ENCODE measurements around the gene CTBP1. TPM values are rescaled to one million over a fixed set of nuclear protein-coding genes. Genes with fewer than 3 reads are reported as not detected.
"Not testable (repeated sequence)": the region's sequence is repeated elsewhere in the genome, so short reads cannot be mapped to it uniquely, and the experiment has no call there.

CTBP1 gene
- total RNA-seq, result 203 and 206 TPM in 2 replicates

DNA sequence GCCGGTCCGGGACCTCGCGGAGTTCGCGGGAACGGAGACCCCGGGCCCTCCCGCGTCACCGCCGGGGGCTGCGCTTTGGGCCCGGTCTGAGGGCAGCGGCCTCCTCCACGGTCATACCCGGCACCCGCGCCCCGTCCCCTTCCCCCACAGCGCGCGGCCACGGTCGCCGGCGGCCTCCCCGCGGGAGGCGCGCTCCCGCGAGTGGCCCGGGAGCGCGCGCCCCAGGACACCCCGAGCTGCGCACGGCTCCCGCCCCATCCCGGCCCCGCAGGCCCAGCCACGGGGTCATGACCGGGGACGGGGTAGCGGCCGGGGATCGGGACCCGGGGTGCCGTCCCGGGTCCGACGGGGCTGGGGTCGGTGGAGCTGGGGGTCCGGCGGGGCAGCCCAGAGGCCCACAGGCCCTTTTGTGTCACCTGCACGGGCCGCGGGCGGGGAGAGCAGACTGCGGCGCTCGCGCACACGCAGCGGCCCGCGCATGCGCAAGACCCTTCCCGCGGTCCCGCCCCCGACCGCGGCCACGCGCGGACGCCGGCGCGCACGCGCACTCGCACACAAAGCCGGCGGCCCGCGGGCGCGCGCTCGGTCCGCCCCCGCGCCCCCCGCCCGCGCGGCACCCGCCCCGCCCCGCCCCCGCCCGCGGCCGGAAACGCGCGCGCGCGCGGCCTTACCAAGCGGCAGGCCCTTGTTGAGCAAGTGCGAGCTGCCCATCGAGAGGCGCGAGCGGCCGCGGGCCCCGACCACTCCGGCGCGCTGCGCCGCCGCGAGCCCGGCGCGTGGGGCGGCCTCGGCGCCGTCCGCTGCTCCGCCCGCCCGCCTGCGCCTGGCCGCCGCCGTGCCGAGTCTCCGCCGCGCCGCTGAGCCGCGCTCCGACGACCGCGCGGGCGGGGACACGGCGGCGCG lies at the start of gene CTBP1:
CTBP1 (minus strand) TSS at position 886 of the 903 bp plus-strand sequence. CDS start 7,799 bp downstream, outside the sequence.
- Mint-ChIP-seq H3K36me3 (ENCODE audit: low read depth) (peaks cover 35% of the 10 kb centered on the region), H3K4me3 (peak within 1 kb of the TSS; percentile 95), H3K27ac (peak within 1 kb of the TSS; percentile 96), H3K4me1 (ENCODE audit: low read depth) (peaks cover 53% of the 10 kb centered on the region), H3K9me3 (peaks cover 12% of the 10 kb centered on the region), H3K27me3 (ENCODE audit: insufficient read depth) (no peaks in the 10 kb centered on the region)
- peak; percentile 84 for DNase-seq (ENCODE audit: low spot score)
- intact Hi-C loops (cut with micrococcal nuclease), result loop anchor here (1.0 to 5.0 kb wide), 8 partner anchors 19 to 624 kb away; partner anchors contain the start of genes FGFRL1, LETM1, MAEA and NSD2

DNA sequence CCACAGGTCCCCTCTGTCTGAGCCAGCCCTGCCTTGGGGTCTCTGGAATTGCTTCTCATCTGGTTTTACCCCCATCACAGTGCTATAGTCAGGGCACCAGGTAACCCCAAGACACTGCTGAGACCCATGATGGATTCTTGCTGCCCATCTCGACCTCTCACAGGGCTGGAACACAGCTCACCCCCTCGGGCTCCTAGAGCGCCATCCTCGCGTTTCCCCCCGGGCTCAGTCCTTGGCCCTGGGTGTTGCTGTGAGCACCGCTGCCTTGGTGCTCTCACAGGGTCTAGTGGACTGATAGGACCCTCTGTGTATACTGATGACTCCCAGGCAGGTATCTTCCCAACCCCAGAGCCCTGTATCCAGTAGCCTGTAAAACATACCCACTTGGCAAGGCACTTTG lies 49.5 kb upstream of the CTBP1 start:
- Mint-ChIP-seq H3K36me3 (ENCODE audit: low read depth) (peaks cover 24% of the 10 kb centered on the region), H3K4me1 (ENCODE audit: low read depth) (peaks cover 5% of the 10 kb centered on the region), H3K4me3 (no peak overlapping the region), H3K27me3 (ENCODE audit: insufficient read depth) (no peaks in the 10 kb centered on the region), H3K9me3 (no peaks in the 10 kb centered on the region), H3K27ac (no peak overlapping the region)
- intact Hi-C loops (cut with micrococcal nuclease), result no loop called here
- no peak for DNase-seq (ENCODE audit: low spot score)

DNA sequence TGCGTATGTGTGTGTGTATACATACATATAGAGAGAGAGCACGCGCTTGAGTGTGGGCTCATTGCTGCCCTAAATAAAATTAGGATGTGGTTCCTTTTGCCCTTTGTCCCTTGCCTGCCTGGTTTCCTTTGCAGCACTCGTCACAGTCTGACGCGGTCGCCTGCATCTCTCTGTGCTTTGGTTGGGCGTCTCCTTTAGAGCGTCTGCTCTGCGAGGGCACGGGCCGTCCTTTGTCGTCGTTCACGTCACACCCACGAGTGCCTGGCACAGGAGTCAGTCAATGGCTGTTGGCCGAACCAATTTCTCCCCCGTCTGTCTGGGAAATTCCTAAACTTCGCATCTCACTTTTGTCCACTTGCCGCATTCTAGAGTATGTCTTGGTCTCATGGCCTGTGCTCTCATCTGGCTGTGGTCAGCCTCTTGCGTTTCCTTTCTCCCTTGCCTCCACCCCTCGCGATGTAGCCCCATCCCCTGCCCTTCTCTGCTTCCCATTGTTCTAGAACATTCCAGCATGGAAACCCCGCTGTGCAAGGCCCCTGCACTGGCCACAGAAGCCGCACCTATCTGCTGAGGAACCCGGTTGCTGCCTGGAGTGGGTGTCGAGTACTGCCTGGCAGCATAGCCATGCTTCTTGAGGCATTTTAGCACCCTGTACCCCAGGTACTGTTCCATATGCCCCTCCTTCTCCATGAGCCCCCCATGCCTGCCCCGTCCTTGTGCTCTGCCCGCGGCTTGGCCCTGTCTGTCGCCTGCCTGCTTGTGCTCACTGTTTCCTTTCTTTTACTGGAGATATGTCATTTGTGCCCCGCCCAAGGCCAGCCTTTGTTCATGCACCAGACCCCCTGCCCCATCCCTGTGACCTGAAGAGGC lies 48.8 kb upstream of the CTBP1 start:
- H3K27me3 Mint-ChIP-seq (ENCODE audit: insufficient read depth), result no peaks in the 10 kb centered on the region
- H3K9me3 Mint-ChIP-seq, result no peaks in the 10 kb centered on the region
- peaks cover 7% of the 10 kb centered on the region for H3K4me1 Mint-ChIP-seq (ENCODE audit: low read depth)
- intact Hi-C loops (cut with micrococcal nuclease), result no loop called here
- H3K36me3 Mint-ChIP-seq (ENCODE audit: low read depth), result peaks cover 24% of the 10 kb centered on the region
- no peak overlapping the region for H3K27ac Mint-ChIP-seq
- no peak overlapping the region for H3K4me3 Mint-ChIP-seq
- no peak for DNase-seq (ENCODE audit: low spot score)

DNA sequence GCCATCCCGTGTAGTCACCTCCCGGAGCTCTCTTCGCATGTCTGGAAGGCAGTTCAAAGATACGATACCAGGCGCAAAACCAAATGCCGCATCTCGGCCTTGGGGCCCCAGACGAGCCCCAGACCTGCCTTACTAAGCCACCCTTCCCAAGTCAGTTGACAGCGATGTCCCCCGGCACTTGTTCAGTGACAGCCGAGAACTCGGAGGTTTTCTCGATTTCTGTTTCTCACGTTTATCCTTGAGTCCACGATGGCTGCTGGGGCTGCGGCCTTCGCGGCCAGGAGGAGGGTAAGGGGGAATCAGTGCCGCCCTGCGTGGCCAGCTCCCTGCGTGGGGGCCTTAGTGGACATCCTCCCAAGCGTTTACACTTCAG lies 48.1 kb upstream of the CTBP1 start:
- Mint-ChIP-seq H3K36me3 (ENCODE audit: low read depth) (peaks cover 24% of the 10 kb centered on the region), H3K27me3 (ENCODE audit: insufficient read depth) (no peaks in the 10 kb centered on the region), H3K27ac (no peak overlapping the region), H3K4me1 (ENCODE audit: low read depth) (peaks cover 14% of the 10 kb centered on the region), H3K4me3 (no peak overlapping the region), H3K9me3 (no peaks in the 10 kb centered on the region)
- no peak for DNase-seq (ENCODE audit: low spot score)
- intact Hi-C loops (cut with micrococcal nuclease), result no loop called here

DNA sequence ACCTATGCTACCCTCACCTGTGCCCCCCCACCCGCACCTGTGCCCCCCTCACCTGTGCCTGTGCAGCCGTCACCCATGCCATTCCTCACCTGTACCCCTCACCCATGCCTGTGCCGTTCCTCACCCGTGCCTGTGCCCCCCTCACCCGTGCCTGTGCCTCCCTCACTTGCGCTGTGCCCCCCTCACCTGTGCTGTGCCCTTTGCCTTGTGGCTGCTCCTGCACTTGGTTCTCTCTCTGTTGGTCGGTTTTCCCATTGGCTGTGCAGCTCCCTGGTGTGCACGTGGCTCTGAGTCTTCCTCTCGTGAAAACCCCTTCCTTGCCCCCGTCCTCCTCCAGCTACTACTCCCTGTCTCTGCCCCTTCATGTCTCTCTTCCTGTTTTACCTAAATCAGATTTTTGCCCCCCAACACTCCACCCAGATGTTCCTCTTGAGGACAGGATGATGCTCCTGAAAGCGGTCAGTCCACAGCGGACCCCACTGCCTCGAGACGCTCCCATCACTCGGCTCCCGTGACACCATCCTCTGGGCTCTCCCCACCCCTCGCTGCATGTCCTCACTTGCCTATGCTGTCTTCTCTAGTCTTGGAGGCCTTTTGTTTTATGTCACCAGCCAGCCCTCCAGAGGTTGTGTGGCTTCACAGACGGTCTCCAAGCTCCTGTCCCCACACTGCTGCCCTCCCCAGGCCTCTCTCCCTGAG lies 47.5 kb upstream of the CTBP1 start:
- H3K4me1 Mint-ChIP-seq (ENCODE audit: low read depth), result peaks cover 19% of the 10 kb centered on the region
- H3K4me3 Mint-ChIP-seq, result no peak overlapping the region
- no peak for DNase-seq (ENCODE audit: low spot score)
- no peaks in the 10 kb centered on the region for H3K9me3 Mint-ChIP-seq
- no peaks in the 10 kb centered on the region for H3K27me3 Mint-ChIP-seq (ENCODE audit: insufficient read depth)
- H3K27ac Mint-ChIP-seq, result no peak overlapping the region
- H3K36me3 Mint-ChIP-seq (ENCODE audit: low read depth), result peaks cover 24% of the 10 kb centered on the region
- intact Hi-C loops (cut with micrococcal nuclease), result no loop called here

DNA sequence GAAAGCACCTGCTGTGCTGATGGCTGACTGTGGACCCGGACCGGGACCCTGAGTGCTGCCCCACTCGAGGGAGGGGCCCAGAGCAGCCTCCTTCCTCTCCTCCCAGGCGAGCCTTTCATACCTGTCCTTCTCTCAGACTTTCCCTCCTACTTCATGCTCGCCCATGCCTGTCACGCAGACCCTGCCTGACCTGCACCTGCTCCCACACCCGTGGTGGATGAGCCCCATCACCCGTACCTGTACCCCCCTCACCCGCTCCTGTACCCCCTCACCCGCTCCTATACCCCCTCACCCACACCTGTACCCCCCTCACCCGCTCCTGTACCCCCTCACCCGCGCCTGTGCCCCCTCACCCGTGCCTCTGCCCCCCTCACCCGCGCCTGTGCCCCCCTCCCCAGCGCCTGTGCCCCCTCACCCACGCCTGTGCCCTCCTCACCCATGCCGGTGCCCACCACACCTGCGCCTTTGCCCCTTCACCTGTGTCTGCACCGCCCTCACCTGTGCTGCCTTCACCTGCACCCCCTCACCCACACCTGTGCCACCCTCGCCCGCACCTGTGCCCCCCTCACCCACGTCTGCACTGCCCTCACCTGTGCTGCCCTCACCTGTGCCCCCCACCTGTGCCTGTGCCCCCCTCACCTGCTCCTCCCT lies 46.6 kb upstream of the CTBP1 start:
- Mint-ChIP-seq H3K27me3 (ENCODE audit: insufficient read depth) (no peaks in the 10 kb centered on the region), H3K9me3 (no peaks in the 10 kb centered on the region), H3K4me1 (ENCODE audit: low read depth) (peaks cover 23% of the 10 kb centered on the region), H3K27ac (no peak overlapping the region), H3K4me3 (no peak overlapping the region), H3K36me3 (ENCODE audit: low read depth) (peaks cover 17% of the 10 kb centered on the region)
- DNase-seq (ENCODE audit: low spot score), result no peak
- intact Hi-C loops (cut with micrococcal nuclease), result no loop called here

DNA sequence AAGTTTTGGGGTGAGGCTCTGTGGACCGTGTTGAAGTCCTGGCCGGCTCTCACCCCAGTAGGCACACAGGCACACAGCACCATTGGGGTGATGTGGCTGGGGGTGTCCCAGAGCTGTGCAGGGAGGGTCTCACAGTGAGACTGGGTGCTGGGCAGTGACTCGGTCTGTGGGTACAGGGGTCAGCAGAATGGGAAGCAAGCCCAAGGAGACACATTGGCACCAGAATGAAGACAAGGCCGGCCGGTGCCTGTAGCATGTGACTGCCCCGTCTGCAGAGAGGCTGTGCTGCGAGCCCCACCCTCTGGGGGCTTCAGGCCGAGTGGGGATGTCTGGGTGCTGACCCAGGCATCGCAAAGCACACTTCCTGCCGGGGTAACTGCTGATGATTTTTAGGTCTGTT lies 46.0 kb upstream of the CTBP1 start:
- Mint-ChIP-seq H3K4me1 (ENCODE audit: low read depth) (peaks cover 26% of the 10 kb centered on the region), H3K4me3 (no peak overlapping the region), H3K27ac (peak overlapping the region; percentile 29), H3K36me3 (ENCODE audit: low read depth) (peaks cover 15% of the 10 kb centered on the region), H3K27me3 (ENCODE audit: insufficient read depth) (no peaks in the 10 kb centered on the region), H3K9me3 (no peaks in the 10 kb centered on the region)
- intact Hi-C loops (cut with micrococcal nuclease), result no loop called here
- DNase-seq (ENCODE audit: low spot score), result no peak

DNA sequence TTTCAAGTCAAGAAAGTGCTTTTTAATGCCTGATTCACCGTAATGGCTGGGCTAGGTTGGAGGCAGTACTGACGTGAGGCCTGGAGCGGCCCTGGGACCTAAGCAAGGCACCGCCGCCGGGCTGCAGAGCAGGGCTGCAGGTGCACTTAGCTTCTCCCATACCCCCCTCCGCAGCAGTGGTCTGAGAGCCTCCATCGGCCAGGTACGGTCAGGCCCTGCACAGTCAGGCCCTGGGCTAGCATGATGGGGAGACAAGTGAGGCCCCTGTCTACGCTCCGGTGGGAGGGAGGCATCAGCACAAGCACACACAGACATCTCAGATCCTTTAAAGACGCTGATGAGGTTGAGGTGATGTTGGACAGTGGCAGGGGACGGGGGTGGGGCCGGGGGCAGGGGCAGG lies 45.5 kb upstream of the CTBP1 start:
- no peak overlapping the region for H3K27ac Mint-ChIP-seq
- H3K27me3 Mint-ChIP-seq (ENCODE audit: insufficient read depth), result no peaks in the 10 kb centered on the region
- no peaks in the 10 kb centered on the region for H3K9me3 Mint-ChIP-seq
- H3K36me3 Mint-ChIP-seq (ENCODE audit: low read depth), result peaks cover 11% of the 10 kb centered on the region
- intact Hi-C loops (cut with micrococcal nuclease), result no loop called here
- H3K4me1 Mint-ChIP-seq (ENCODE audit: low read depth), result peaks cover 26% of the 10 kb centered on the region
- no peak overlapping the region for H3K4me3 Mint-ChIP-seq
- DNase-seq (ENCODE audit: low spot score), result no peak

DNA sequence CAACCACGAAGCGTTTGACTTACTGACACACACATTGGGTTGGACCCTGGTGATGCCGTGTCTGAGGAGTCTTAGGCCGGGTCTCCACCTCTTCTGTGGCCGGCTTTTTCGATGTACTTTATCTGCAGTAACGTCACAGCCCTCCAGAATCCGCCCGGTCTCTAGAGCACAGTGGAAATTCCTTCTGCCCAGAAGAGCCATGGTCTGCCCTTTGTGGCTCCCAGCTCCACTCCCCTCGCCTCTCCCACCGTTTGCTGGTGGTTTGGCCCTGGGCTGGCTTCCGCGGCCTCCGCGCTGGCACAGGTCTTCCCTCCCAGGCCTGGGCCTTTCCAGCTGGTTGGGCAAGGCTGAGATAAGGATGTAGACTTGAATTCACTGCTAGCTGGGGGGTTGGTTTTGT lies 45.1 kb upstream of the CTBP1 start:
- peaks cover 7% of the 10 kb centered on the region for H3K36me3 Mint-ChIP-seq (ENCODE audit: low read depth)
- H3K27ac Mint-ChIP-seq, result no peak overlapping the region
- H3K4me3 Mint-ChIP-seq, result no peak overlapping the region
- no peaks in the 10 kb centered on the region for H3K27me3 Mint-ChIP-seq (ENCODE audit: insufficient read depth)
- H3K4me1 Mint-ChIP-seq (ENCODE audit: low read depth), result peaks cover 26% of the 10 kb centered on the region
- intact Hi-C loops (cut with micrococcal nuclease), result no loop called here
- DNase-seq (ENCODE audit: low spot score), result no peak
- H3K9me3 Mint-ChIP-seq, result no peaks in the 10 kb centered on the region

DNA sequence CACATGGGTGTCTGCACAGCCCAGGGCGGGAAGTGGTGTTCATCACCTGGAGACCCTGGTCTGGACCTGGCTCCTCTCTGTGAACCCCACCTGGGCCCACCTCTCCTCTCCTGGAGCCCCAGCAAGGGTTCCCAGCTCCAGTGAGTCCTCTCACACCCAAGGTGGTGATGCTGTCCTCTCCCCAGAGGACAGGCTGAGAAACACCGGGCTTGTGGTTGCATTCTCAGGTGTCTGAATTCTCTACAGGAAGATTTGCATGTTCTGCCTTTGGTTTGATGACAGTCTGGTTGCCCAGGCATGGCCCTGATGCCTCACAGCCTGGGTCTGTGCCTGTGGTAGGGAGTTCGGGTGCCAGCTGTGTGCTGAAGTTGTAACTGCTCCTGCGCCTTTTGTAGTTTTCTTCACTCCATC lies 44.6 kb upstream of the CTBP1 start:
- Mint-ChIP-seq H3K27me3 (ENCODE audit: insufficient read depth) (no peaks in the 10 kb centered on the region), H3K36me3 (ENCODE audit: low read depth) (peaks cover 5% of the 10 kb centered on the region), H3K4me3 (no peak overlapping the region), H3K27ac (no peak overlapping the region), H3K4me1 (ENCODE audit: low read depth) (peaks cover 29% of the 10 kb centered on the region), H3K9me3 (no peaks in the 10 kb centered on the region)
- intact Hi-C loops (cut with micrococcal nuclease), result no loop called here
- no peak for DNase-seq (ENCODE audit: low spot score)

DNA sequence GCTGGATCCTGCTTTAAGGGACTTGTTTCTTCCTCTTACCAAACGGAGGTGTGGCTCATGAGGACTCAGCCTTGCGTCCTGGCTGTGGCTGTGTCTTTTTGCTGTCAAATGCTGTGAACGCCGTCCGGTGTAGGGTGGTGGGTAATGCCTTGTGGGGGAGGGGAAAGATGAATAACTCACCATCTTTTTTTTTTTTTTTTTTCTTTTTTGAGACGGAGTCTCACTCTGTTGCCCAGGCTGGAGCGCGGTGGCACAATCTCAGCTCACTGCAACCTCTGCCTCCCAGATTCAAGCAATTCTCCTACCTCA lies 43.7 kb upstream of the CTBP1 start:
- peaks cover 32% of the 10 kb centered on the region for H3K4me1 Mint-ChIP-seq (ENCODE audit: low read depth)
- intact Hi-C loops (cut with micrococcal nuclease); H3K27ac Mint-ChIP-seq; H3K9me3 Mint-ChIP-seq; H3K36me3 Mint-ChIP-seq (ENCODE audit: low read depth); H3K27me3 Mint-ChIP-seq (ENCODE audit: insufficient read depth); H3K4me3 Mint-ChIP-seq; DNase-seq (ENCODE audit: low spot score): not testable (repeated sequence)

DNA sequence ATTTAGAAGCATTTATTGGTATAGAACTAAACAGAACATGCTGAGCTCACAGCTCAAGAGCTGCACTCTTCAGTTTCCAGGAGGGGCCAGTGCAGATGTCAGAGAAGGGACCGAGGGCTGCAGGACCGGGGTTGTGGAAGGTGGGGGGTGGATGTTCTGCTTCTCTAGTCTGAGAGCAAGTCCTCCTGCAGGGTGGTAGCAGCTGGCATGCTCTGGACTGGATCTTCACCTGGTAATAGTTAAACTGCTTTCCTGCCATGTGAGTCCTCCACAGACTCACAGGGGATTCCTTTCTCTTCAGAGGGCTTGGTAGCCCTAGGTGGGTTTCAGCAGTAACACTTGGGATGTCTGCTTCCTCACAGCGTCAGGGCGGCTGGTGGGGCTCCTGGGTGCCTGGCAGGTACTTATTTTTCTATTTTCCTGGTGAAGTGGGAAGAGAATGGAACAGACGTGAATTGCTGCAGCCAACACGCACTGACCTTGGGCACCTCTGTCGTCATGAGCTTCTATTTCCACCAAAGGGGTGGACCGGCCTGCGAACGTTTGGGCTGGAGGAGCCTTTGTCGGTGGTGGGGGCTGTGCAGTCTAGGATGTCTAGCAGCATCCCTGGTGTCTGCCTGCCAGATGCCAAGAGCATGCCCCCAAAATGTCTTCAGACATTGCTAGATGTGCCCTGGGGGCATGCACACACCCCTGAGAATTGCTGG lies 43.2 kb upstream of the CTBP1 start:
- Mint-ChIP-seq H3K9me3 (no peaks in the 10 kb centered on the region), H3K36me3 (ENCODE audit: low read depth) (peaks cover 3% of the 10 kb centered on the region), H3K4me1 (ENCODE audit: low read depth) (peaks cover 32% of the 10 kb centered on the region), H3K27ac (peak overlapping the region; percentile 29), H3K27me3 (ENCODE audit: insufficient read depth) (no peaks in the 10 kb centered on the region), H3K4me3 (peak overlapping the region; percentile 97)
- DNase-seq (ENCODE audit: low spot score), result no peak
- intact Hi-C loops (cut with micrococcal nuclease), result no loop called here

Data from activated T-helper 1 cell treated with anti-CD3 and anti-CD28 coated beads, Interleukin-12 subunit alpha, Interleukin-12 subunit beta, Interleukin-2, Interleukin-4 antibody, amounts not matched to agents 30 ng/mL and 10 ng/mL and 1 ng/mL, durations not matched to agents 14 hours and 24 hours and 36 hours (primary cell).